A549 (cell line): ENCODE data around the gene ALDH3B2. TPM values are rescaled to one million over a fixed set of nuclear protein-coding genes. Genes with fewer than 3 reads are reported as not detected.
"Not testable (repeated sequence)": the region's sequence is repeated elsewhere in the genome, so short reads cannot be mapped to it uniquely, and the experiment has no call there.

Source experiments
- ATAC-seq, 2 experiments: fragments of 200-7000 bp in 1 of 2; fragments of >200 bp in 1 of 2; cut with Nextera tagmentation in 1 of 2; cut with Tn5 transposase in 1 of 2; 3 replicates each; pipeline versions ENCODE4 v1.8.0 to v1.9.1; 2018 to 2020; ENCODE audit warnings: mild to moderate bottlenecking in 1 of 2, moderate library complexity in 1 of 2
- CTCF ChIA-PET: fragments of 300-600 bp; sonication (Branson Sonifier 250); formaldehyde crosslinking; extraction: SDS; loops from one replicate; lab custom pipeline; 2021; ENCODE audit warnings: antibody characterized with exemption, inconsistent platforms; lab: Yijun Ruan, JAX
- POLR2A ChIA-PET: fragments of 350-600 bp; formaldehyde crosslinking; extraction: SDS; loops from one replicate; lab custom pipeline; 2021; ENCODE audit warnings: antibody characterized with exemption, inconsistent platforms; lab: Yijun Ruan, JAX
- DNase-seq, 2 experiments: peaks; one replicate each; pipeline versions ENCODE4 v3.0.0 to v3.0.0-alpha.2; 2011 to 2016; ENCODE audit warnings: low read depth in 1 of 2, low spot score in 1 of 2
- FAIRE-seq: peaks from 2 replicates; lab custom pipeline; 2011; peaks lifted over from hg19 to GRCh38; lab: Jason Lieb, UNC
- H3K27ac ChIP-seq, 2 experiments: fragments of >200 bp; sonication (Bioruptor Twin); formaldehyde crosslinking; 3 replicates each; pipeline ENCODE4 v1.5.1; 2016 to 2017
- H3K4me1 ChIP-seq: fragments of >200 bp; sonication (Bioruptor Twin); formaldehyde crosslinking; 3 replicates; pipeline ENCODE4 v1.6.1; 2016
- H3K4me2 ChIP-seq: fragments of >200 bp; sonication (Bioruptor Twin); formaldehyde crosslinking; 3 replicates; pipeline ENCODE4 v1.6.1; 2016
- H3K4me3 ChIP-seq: fragments of >200 bp; sonication (Bioruptor Twin); formaldehyde crosslinking; 3 replicates; pipeline ENCODE4 v1.5.1; 2016
- H3K9me3 ChIP-seq: fragments of >200 bp; sonication (Bioruptor Twin); formaldehyde crosslinking; 3 replicates; pipeline ENCODE4 v1.6.1; 2016
- BHLHE40 ChIP-seq: IDR thresholded peaks from 2 replicates; pipeline ENCODE4 v1.6.1; 2012; ENCODE audit warnings: low read depth, low read length, inconsistent platforms
- CEBPB ChIP-seq, 2 experiments: fragments of >200 bp in 1 of 2; sonication (Bioruptor Twin) in 1 of 2; formaldehyde crosslinking in 1 of 2; IDR thresholded peaks; 2 replicates each; pipeline ENCODE4 v1.6.1; 2012 to 2016
- CHD2 ChIP-seq: fragments of 150-350 bp; IDR thresholded peaks from 2 replicates; pipeline ENCODE4 v1.6.1; 2014; ENCODE audit warnings: low read length; ENCODE audit not compliant: partially characterized antibody
- CHD4 ChIP-seq: fragments of 200-600 bp; sonication (generic); IDR thresholded peaks from 2 replicates; pipeline ENCODE4 v1.6.1; 2016; ENCODE audit warnings: antibody characterized with exemption, mild to moderate bottlenecking, borderline replicate concordance
- EHF ChIP-seq: fragments of 250-450 bp; sonication (Bioruptor Pico); IDR thresholded peaks from 2 replicates; pipeline ENCODE4 v1.5.0; 2020; ENCODE audit warnings: mild to moderate bottlenecking
- EHMT2 ChIP-seq: fragments of 200-600 bp; sonication (generic); IDR thresholded peaks from 2 replicates; pipeline ENCODE4 v1.6.1; 2016; ENCODE audit warnings: antibody characterized with exemption, low read depth, mild to moderate bottlenecking, moderate library complexity
- EP300 ChIP-seq, 2 experiments: fragments of >200 bp; sonication (Bioruptor Twin); formaldehyde crosslinking; IDR thresholded peaks; 2 replicates in 1 of 2; 3 replicates in 1 of 2; pipeline ENCODE4 v1.6.1; 2016 to 2017
- ESRRA ChIP-seq: fragments of 150-350 bp; IDR thresholded peaks from 2 replicates; pipeline ENCODE4 v1.6.1; 2014; ENCODE audit warnings: mild to moderate bottlenecking, low read length, borderline replicate concordance
- FOSB ChIP-seq: fragments of 250-450 bp; sonication (Bioruptor Pico); IDR thresholded peaks from 2 replicates; pipeline ENCODE4 v1.5.0; 2020; ENCODE audit warnings: mild to moderate bottlenecking, moderate library complexity
- FOSL2 ChIP-seq, 2 experiments: fragments of 450-650 bp in 1 of 2; fragments of >200 bp in 1 of 2; sonication (Bioruptor Twin) in 1 of 2; formaldehyde crosslinking; IDR thresholded peaks; 2 replicates each; pipeline versions ENCODE4 v1.5.0 to v1.6.1; 2016 to 2020; ENCODE audit warnings: mild to moderate bottlenecking in 1 of 2, moderate library complexity in 1 of 2
- JUNB ChIP-seq: fragments of >200 bp; sonication (Bioruptor Twin); formaldehyde crosslinking; IDR thresholded peaks from 2 replicates; pipeline ENCODE4 v1.6.1; 2016
- KDM1A ChIP-seq: fragments of 200-600 bp; sonication (generic); IDR thresholded peaks from 2 replicates; pipeline ENCODE4 v1.6.1; 2016; ENCODE audit warnings: low read depth, mild to moderate bottlenecking
- KDM5A ChIP-seq: fragments of 200-600 bp; sonication (generic); IDR thresholded peaks from 2 replicates; pipeline ENCODE4 v1.6.1; 2016; ENCODE audit warnings: antibody characterized with exemption, mild to moderate bottlenecking
- MAX ChIP-seq: IDR thresholded peaks from 2 replicates; pipeline ENCODE4 v1.6.1; 2012
- NR3C1 ChIP-seq: fragments of >200 bp; sonication (Bioruptor Twin); formaldehyde crosslinking; IDR thresholded peaks from 3 replicates; pipeline ENCODE4 v1.6.1; 2017
- PBX3 ChIP-seq: IDR thresholded peaks from 2 replicates; pipeline ENCODE4 v1.6.1; 2012
- PHF8 ChIP-seq: fragments of 200-600 bp; sonication (generic); IDR thresholded peaks from 2 replicates; pipeline ENCODE4 v1.6.1; 2016; ENCODE audit warnings: low read depth, mild to moderate bottlenecking, antibody characterized with exemption, moderate library complexity, borderline replicate concordance
- POLR2AphosphoS2 ChIP-seq: conservative IDR thresholded peaks from 2 replicates; pipeline ENCODE4 v1.6.1; 2012; ENCODE audit warnings: low read length, improper control_type of control experiment, inconsistent platforms
- RAD21 ChIP-seq, 2 experiments: fragments of >200 bp in 1 of 2; sonication (Bioruptor Twin) in 1 of 2; formaldehyde crosslinking in 1 of 2; IDR thresholded peaks in 1 of 2; conservative IDR thresholded peaks in 1 of 2; 2 replicates in 1 of 2; 3 replicates in 1 of 2; pipeline ENCODE4 v1.6.1; 2012 to 2018; ENCODE audit warnings: inconsistent platforms in 1 of 2
- RARB ChIP-seq: fragments of 250-450 bp; sonication (Bioruptor Pico); IDR thresholded peaks from 2 replicates; pipeline ENCODE4 v1.8.0; 2021; ENCODE audit warnings: mild to moderate bottlenecking, moderate library complexity
- RNF2 ChIP-seq: fragments of 200-600 bp; sonication (generic); IDR thresholded peaks from 2 replicates; pipeline ENCODE4 v1.6.1; 2016; ENCODE audit warnings: low read depth, mild to moderate bottlenecking, antibody characterized with exemption, moderate library complexity, borderline replicate concordance
- SMC3 ChIP-seq: fragments of >200 bp; sonication (Bioruptor Twin); formaldehyde crosslinking; IDR thresholded peaks from 3 replicates; pipeline ENCODE4 v1.6.1; 2018; ENCODE audit warnings: inconsistent platforms
- SREBF2 ChIP-seq: fragments of 450-650 bp; IDR thresholded peaks from 2 replicates; pipeline ENCODE4 v1.6.1; 2014; ENCODE audit warnings: mild to moderate bottlenecking, moderate library complexity
- TFCP2L1 ChIP-seq: fragments of 250-450 bp; sonication (Bioruptor Pico); IDR thresholded peaks from 2 replicates; pipeline ENCODE4 v1.5.0; 2021; ENCODE audit warnings: mild to moderate bottlenecking
- TP53 ChIP-seq: fragments of 250-450 bp; sonication (Bioruptor Pico); IDR thresholded peaks from 2 replicates; pipeline ENCODE4 v1.5.0; 2021; ENCODE audit warnings: mild to moderate bottlenecking, moderate library complexity
- ZNF302 ChIP-seq: fragments of 250-450 bp; sonication (Bioruptor Pico); IDR thresholded peaks from 2 replicates; pipeline ENCODE4 v1.9.0; 2021; ENCODE audit warnings: inconsistent platforms, mild to moderate bottlenecking, moderate library complexity
- ZSCAN20 ChIP-seq: fragments of 250-450 bp; sonication (Bioruptor Pico); IDR thresholded peaks from 2 replicates; pipeline ENCODE4 v1.8.0; 2022; ENCODE audit warnings: mild to moderate bottlenecking, moderate library complexity
- WGBS: methylation state at CpG from one replicate; pipeline ENCODE4 v1.1.6; 2017; ENCODE audit errors: missing lambda C conversion rate; 5-methylcytosine and 5-hydroxymethylcytosine counted together
- polyA plus RNA-seq, 4 experiments: library from polyadenylated mRNA; depleted of rRNA in 3 of 4; stranded (reverse); fragments of >200 nt; fragmentation: RNase III in 1 of 4; extraction: RNeasy Plus Mini Kit Qiagen cat#74134 plus additional on column Dnase treatment in 1 of 4; gene quantifications; 2 replicates in 3 of 4; 3 replicates in 1 of 4; pipeline ENCODE4 v1.2.3, GENCODE V29; 2011 to 2017

The ALDH3B2 gene
- polyA plus RNA-seq, 2 of the 4 experiments (the other 2 are of a cell fraction), result not detected

- DNase-seq (no peak), FAIRE-seq (no peak), ATAC-seq (no peak)
- H3K9me3 ChIP-seq, result peaks cover 3% of the 10 kb centered on the region; the same call in 2 of the 3 replicates
- no peak overlapping the region for H3K27ac ChIP-seq
- TF ChIP-seq TFCP2L1 (CRISPR knock-in tag) (no peak), SREBF2 (no peak), ESRRA (no peak), BHLHE40 (no peak), PHF8 (no peak), SMC3 (no peak), CHD4 (no peak), NR3C1 (no peak), PBX3 (no peak)
- CTCF ChIA-PET, result interaction anchor here (0.6 to 6.0 kb wide), 12 partner anchors 9 to 162 kb away, joined by 3 to 29 read pairs (median 4); partner anchors contain the start of genes ACY3 and NUDT8
- H3K4me1 ChIP-seq, result no peaks in the 10 kb centered on the region
- WGBS, result 62% methylated on average over 20 of the region's 24 CpGs
- H3K4me3 ChIP-seq, result no peak overlapping the region
- no peak overlapping the region for H3K4me2 ChIP-seq
- POLR2A ChIA-PET, result no interaction called here
Observed at GRCh38 chr11:67638535-67639437, 35.6 kb downstream of the ALDH3B2 start.

GRCh38 chr11:67637441-67637840 lies 37.0 kb downstream of the ALDH3B2 start:
- H3K4me2 ChIP-seq, H3K27ac ChIP-seq, FAIRE-seq, DNase-seq, H3K4me3 ChIP-seq, H3K9me3 ChIP-seq, ATAC-seq, POLR2A ChIA-PET, H3K4me1 ChIP-seq: not testable (repeated sequence)
- whole genome bisulfite sequencing, result 89% methylated on average over 3 of the region's 3 CpGs
- CTCF ChIA-PET, result interaction anchor here (1.8 to 6.0 kb wide), 4 partner anchors 10 to 54 kb away, joined by 4 to 29 read pairs (median 18); no protein-coding TSS in a partner anchor

- no peak for ATAC-seq
- H3K27ac ChIP-seq, result no peak overlapping the region
- H3K4me3 ChIP-seq, result no peak overlapping the region
- H3K4me1 ChIP-seq, result no peaks in the 10 kb centered on the region
- no peak overlapping the region for H3K4me2 ChIP-seq
- TF ChIP-seq EHF (CRISPR knock-in tag) (no peak), RNF2 (no peak), MAX (no peak), ZSCAN20 (CRISPR knock-in tag) (no peak), CHD2 (no peak), KDM5A (no peak), RARB (CRISPR knock-in tag) (no peak), FOSB (CRISPR knock-in tag) (no peak), ZNF302 (CRISPR knock-in tag) (no peak), ESRRA (no peak), CEBPB (IDR thresholded peaks at IDR 0.05) (no peak), JUNB (no peak), EHMT2 (no peak), EP300 (IDR thresholded peaks at IDR 0.05) (no peak), TP53 (CRISPR knock-in tag) (no peak), NR3C1 (no peak), POLR2AphosphoS2 (no peak), RAD21 (conservative IDR thresholded peaks at IDR 0.05 in 1 of 2, IDR thresholded peaks at IDR 0.05 in 1 of 2) (no peak), FOSL2 (IDR thresholded peaks at IDR 0.05) (no peak), FOSL2 (CRISPR knock-in tag; IDR thresholded peaks at IDR 0.05) (no peak), KDM1A (no peak)
- TF ChIP-seq, all 56 proteins: peak for 0
- FAIRE-seq, result no peak
- ChIA-PET CTCF (interaction anchor here (1.8 to 6.0 kb wide), 5 partner anchors 9 to 55 kb away, joined by 4 to 29 read pairs (median 18); partner anchors contain the start of gene ACY3), POLR2A (no interaction called here)
- no peaks in the 10 kb centered on the region for H3K9me3 ChIP-seq
- WGBS, result 66% methylated on average over 6 of the region's 6 CpGs
- DNase-seq, result no peak
Observed at GRCh38 chr11:67636962-67637361, 37.5 kb downstream of the ALDH3B2 start.
